Globus pallidus (tissue), 1 donor: Measurements from ENCODE around the gene SYCP3.
"Not testable (repeated sequence)": the region's sequence is repeated elsewhere in the genome, so short reads cannot be mapped to it uniquely, and the experiment has no call there.

Experiments used
- DNase-seq: peaks from one replicate; pipeline ENCODE4 v3.0.0-alpha.2; 2015; ENCODE audit warnings: low spot score

SYCP3 gene

GRCh38 chr12:101759396-101760047 lies 20.3 kb upstream of the SYCP3 start:
- no peak for DNase-seq

- DNase-seq, result no peak
Measured at GRCh38 chr12:101750152-101750551, 10.9 kb upstream of the SYCP3 start.

GRCh38 chr12:101749657-101750056 lies 10.4 kb upstream of the SYCP3 start:
- no peak for DNase-seq

- DNase-seq, result no peak
Measured at GRCh38 chr12:101748907-101749306, 9.6 kb upstream of the SYCP3 start.

GRCh38 chr12:101747697-101748096 lies 8.4 kb upstream of the SYCP3 start:
- no peak for DNase-seq

GRCh38 chr12:101746661-101747060 lies 7.4 kb upstream of the SYCP3 start:
- DNase-seq, result no peak

- no peak for DNase-seq
Measured at GRCh38 chr12:101746196-101746595, 6.9 kb upstream of the SYCP3 start.

- no peak for DNase-seq
Measured at GRCh38 chr12:101745481-101745880, 6.2 kb upstream of the SYCP3 start.

GRCh38 chr12:101743724-101744472 lies 4.6 kb upstream of the SYCP3 start:
- DNase-seq, result no peak

GRCh38 chr12:101743242-101743641 lies 4.0 kb upstream of the SYCP3 start:
- DNase-seq, result no peak

GRCh38 chr12:101740980-101741379 lies 1.7 kb upstream of the SYCP3 start:
- DNase-seq, result no peak

GRCh38 chr12:101740566-101740965 lies 1.3 kb upstream of the SYCP3 start:
- no peak for DNase-seq

GRCh38 chr12:101737476-101737875 lies 1.8 kb downstream of the SYCP3 start:
- no peak for DNase-seq

- not testable (repeated sequence) for DNase-seq
Measured at GRCh38 chr12:101734482-101734881, 4.8 kb downstream of the SYCP3 start.

- DNase-seq, result no peak
Measured at GRCh38 chr12:101733166-101733565, 6.1 kb downstream of the SYCP3 start.

- no peak for DNase-seq
Measured at GRCh38 chr12:101732318-101732717, 6.9 kb downstream of the SYCP3 start.

- DNase-seq, result no peak
Measured at GRCh38 chr12:101729842-101730241, 9.4 kb downstream of the SYCP3 start.

- no peak for DNase-seq
Measured at GRCh38 chr12:101727098-101727497, 12.2 kb downstream of the SYCP3 start.

- no peak for DNase-seq
Measured at GRCh38 chr12:101722392-101722791, 16.9 kb downstream of the SYCP3 start.

GRCh38 chr12:101720118-101720517 lies 19.1 kb downstream of the SYCP3 start:
- no peak for DNase-seq

- no peak for DNase-seq
Measured at GRCh38 chr12:101719566-101719965, 19.7 kb downstream of the SYCP3 start.

- peak; percentile 37 for DNase-seq
Measured at GRCh38 chr12:101714877-101715444, 24.3 kb downstream of the SYCP3 start.

- DNase-seq, result no peak
Measured at GRCh38 chr12:101713930-101714329, 25.3 kb downstream of the SYCP3 start.
